C1 segment of cervical spinal cord (tissue), 14 donors: ENCODE measurements around the gene UGT1A3.
"Not testable (repeated sequence)": the region's sequence is repeated elsewhere in the genome, so short reads cannot be mapped to it uniquely, and the experiment has no call there.

Experiments
- DNase-seq, 14 donors: peaks; one replicate each; lab custom pipeline; 2025; lab: John Stamatoyannopoulos, UW

UGT1A3 gene

GRCh38 chr2:233728723-233729301 is at the start of gene UGT1A3:
Gene UGT1A3, plus strand, starts transcription at chr2:233729042. Its CDS starts 85 bp downstream, at chr2:233729127.
- DNase-seq: no peak

- DNase-seq: no peak
These were observed 49.6 kb upstream of the UGT1A3 start for GRCh38 chr2:233679196-233679595.

GRCh38 chr2:233680361-233681045 is 48.3 kb upstream of the UGT1A3 start:
- DNase-seq: no peak

- DNase-seq: no peak
These were observed 47.2 kb upstream of the UGT1A3 start, which contains the start of gene UGT1A7 for GRCh38 chr2:233681521-233682099. Gene UGT1A7, plus strand, starts transcription at chr2:233681901. Its CDS starts 37 bp downstream, at chr2:233681938.

- no peak for DNase-seq
These were observed 44.2 kb upstream of the UGT1A3 start for GRCh38 chr2:233684640-233685039.

- DNase-seq: no peak
These were observed 41.9 kb upstream of the UGT1A3 start for GRCh38 chr2:233686928-233687327.

GRCh38 chr2:233688341-233688740 is 40.5 kb upstream of the UGT1A3 start:
- DNase-seq: no peak

GRCh38 chr2:233689031-233689430 is 39.8 kb upstream of the UGT1A3 start:
- DNase-seq: no peak

- DNase-seq: no peak
These were observed 39.3 kb upstream of the UGT1A3 start for GRCh38 chr2:233689501-233689900.

GRCh38 chr2:233690444-233690843 is 38.4 kb upstream of the UGT1A3 start:
- no peak for DNase-seq

GRCh38 chr2:233691443-233692433 is 37.1 kb upstream of the UGT1A3 start:
- DNase-seq: no peak

- no peak for DNase-seq
These were observed 36.2 kb upstream of the UGT1A3 start, which contains the start of gene UGT1A6 for GRCh38 chr2:233692648-233693047. Gene UGT1A6, plus strand, starts transcription at chr2:233692890. Its CDS starts 115 bp downstream, at chr2:233693005.

GRCh38 chr2:233693963-233694362 is 34.9 kb upstream of the UGT1A3 start:
- no peak for DNase-seq

- DNase-seq: no peak
These were observed 30.1 kb upstream of the UGT1A3 start for GRCh38 chr2:233698740-233699139.

GRCh38 chr2:233699424-233700027 is 29.3 kb upstream of the UGT1A3 start:
- no peak for DNase-seq

GRCh38 chr2:233700028-233700635 is 28.7 kb upstream of the UGT1A3 start:
- no peak for DNase-seq

- DNase-seq: not testable (repeated sequence)
These were observed 28.0 kb upstream of the UGT1A3 start for GRCh38 chr2:233700842-233701241.

- no peak for DNase-seq
These were observed 26.6 kb upstream of the UGT1A3 start for GRCh38 chr2:233702238-233702637.

- no peak for DNase-seq
These were observed 22.8 kb upstream of the UGT1A3 start for GRCh38 chr2:233705911-233706506.

- no peak for DNase-seq
These were observed 22.1 kb upstream of the UGT1A3 start for GRCh38 chr2:233706720-233707119.
